HG02981 (cell line): Measurements from ENCODE around the gene SLC25A31.

Source experiments
- ATAC-seq: cut with Tn5 transposase; IDR thresholded peaks from one replicate; pipeline ENCODE4 v1.9.1; 2021; ENCODE audit warnings: mild to moderate bottlenecking, moderate library complexity; ENCODE audit not compliant: unreplicated experiment

The SLC25A31 gene

GRCh38 chr4:127730142-127730913 lies at the start of gene SLC25A31:
Gene SLC25A31, plus strand, starts transcription at chr4:127730400. Its CDS starts 146 bp downstream, at chr4:127730546.
- no peak for ATAC-seq

GRCh38 chr4:127685292-127685691 lies 44.9 kb upstream of the SLC25A31 start:
- ATAC-seq: no peak

GRCh38 chr4:127686658-127687057 lies 43.5 kb upstream of the SLC25A31 start:
- no peak for ATAC-seq

- no peak for ATAC-seq
Observed at GRCh38 chr4:127687580-127687979, 42.6 kb upstream of the SLC25A31 start.

GRCh38 chr4:127698789-127699200 lies 31.4 kb upstream of the SLC25A31 start:
- peak; percentile 100 for ATAC-seq

- ATAC-seq: no peak
Observed at GRCh38 chr4:127708985-127709384, 21.2 kb upstream of the SLC25A31 start.

GRCh38 chr4:127709456-127709855 lies 20.7 kb upstream of the SLC25A31 start:
- no peak for ATAC-seq

GRCh38 chr4:127731406-127731805 lies 1.2 kb downstream of the SLC25A31 start:
- ATAC-seq: no peak

- peak; percentile 59 for ATAC-seq
Observed at GRCh38 chr4:127732623-127733328, 2.6 kb downstream of the SLC25A31 start.

GRCh38 chr4:127734976-127735375 lies 4.8 kb downstream of the SLC25A31 start:
- no peak for ATAC-seq

- no peak for ATAC-seq
Observed at GRCh38 chr4:127737295-127737694, 7.1 kb downstream of the SLC25A31 start.

GRCh38 chr4:127741247-127741646 lies 11.0 kb downstream of the SLC25A31 start:
- no peak for ATAC-seq

GRCh38 chr4:127747883-127748282 lies 17.7 kb downstream of the SLC25A31 start:
- no peak for ATAC-seq

- ATAC-seq: no peak
Observed at GRCh38 chr4:127748957-127749356, 18.8 kb downstream of the SLC25A31 start.

- ATAC-seq: no peak
Observed at GRCh38 chr4:127756906-127757305, 26.7 kb downstream of the SLC25A31 start.

GRCh38 chr4:127759228-127759820 lies 29.1 kb downstream of the SLC25A31 start:
- ATAC-seq: peak; percentile 82

- ATAC-seq: no peak
Observed at GRCh38 chr4:127759893-127760292, 29.7 kb downstream of the SLC25A31 start.

- no peak for ATAC-seq
Observed at GRCh38 chr4:127771535-127772275, 41.5 kb downstream of the SLC25A31 start.

- no peak for ATAC-seq
Observed at GRCh38 chr4:127772769-127773671, 42.8 kb downstream of the SLC25A31 start.

GRCh38 chr4:127775843-127776242 lies 45.6 kb downstream of the SLC25A31 start:
- no peak for ATAC-seq
